WTC11 (cell line): ENCODE data around the gene LATS1. TPM values are rescaled to one million over a fixed set of nuclear protein-coding genes. Genes with fewer than 3 reads are reported as not detected.
"Not testable (repeated sequence)": the region's sequence is repeated elsewhere in the genome, so short reads cannot be mapped to it uniquely, and the experiment has no call there.

Experiments
- ATAC-seq: fragments of 200-7000 bp; cut with Tn5 transposase; 2 replicates; pipeline ENCODE4 v1.10.0; 2021; ENCODE audit warnings: mild to moderate bottlenecking, moderate library complexity
- CTCF ChIA-PET: fragments of 300-600 bp; sonication (Branson Sonifier 250); formaldehyde crosslinking; loops from one replicate; lab custom pipeline; 2021; ENCODE audit warnings: antibody characterized with exemption; lab: Charles Lee
- POLR2A ChIA-PET: fragments of 350-600 bp; sonication (Branson Sonifier 250); formaldehyde crosslinking; loops from one replicate; lab custom pipeline; 2021; ENCODE audit warnings: antibody characterized with exemption; lab: Charles Lee
- DNase-seq: peaks from one replicate; pipeline ENCODE4 v3.0.0; 2021; ENCODE audit warnings: low spot score
- H3K27ac Mint-ChIP-seq: 2 replicates; pipeline ENCODE4 v1.8.0; 2021; ENCODE audit warnings: mixed read lengths
- H3K27me3 Mint-ChIP-seq: 2 replicates; pipeline ENCODE4 v1.8.0; 2021; ENCODE audit warnings: low read depth, mild to moderate bottlenecking, moderate library complexity, mixed read lengths
- H3K36me3 Mint-ChIP-seq: 2 replicates; pipeline ENCODE4 v1.8.0; 2021; ENCODE audit warnings: mixed read lengths
- H3K4me1 Mint-ChIP-seq: 2 replicates; pipeline ENCODE4 v1.8.0; 2022; ENCODE audit warnings: mixed read lengths
- H3K4me3 Mint-ChIP-seq: 2 replicates; pipeline ENCODE4 v1.8.0; 2021; ENCODE audit warnings: mild to moderate bottlenecking, moderate library complexity, mixed read lengths
- H3K9me3 Mint-ChIP-seq: 2 replicates; pipeline ENCODE4 v1.8.0; 2021; ENCODE audit warnings: mixed read lengths
- ATF3 ChIP-seq: sonication (generic); formaldehyde crosslinking; conservative IDR thresholded peaks from 2 replicates; pipeline ENCODE4 v1.8.1; 2022; ENCODE audit warnings: mild to moderate bottlenecking, missing genetic modification reagents
- CREM ChIP-seq: sonication (generic); formaldehyde crosslinking; IDR thresholded peaks from 2 replicates; pipeline ENCODE4 v1.8.1; 2022; ENCODE audit warnings: mild to moderate bottlenecking, missing genetic modification reagents, moderate library complexity
- E2F1 ChIP-seq: sonication (generic); formaldehyde crosslinking; IDR thresholded peaks from 2 replicates; pipeline ENCODE4 v1.8.0; 2022; ENCODE audit warnings: mild to moderate bottlenecking, missing genetic modification reagents
- FOXP1 ChIP-seq: sonication (generic); formaldehyde crosslinking; IDR thresholded peaks from 2 replicates; pipeline ENCODE4 v1.8.0; 2022; ENCODE audit warnings: missing genetic modification reagents, mild to moderate bottlenecking, moderate library complexity, borderline replicate concordance
- MAX ChIP-seq: sonication (generic); formaldehyde crosslinking; IDR thresholded peaks from 2 replicates; pipeline ENCODE4 v1.8.0; 2022; ENCODE audit warnings: mild to moderate bottlenecking, missing genetic modification reagents
- MXD4 ChIP-seq: fragments of 250-450 bp; sonication (Bioruptor Pico); IDR thresholded peaks from 2 replicates; pipeline ENCODE4 v1.8.0; 2021; ENCODE audit warnings: mild to moderate bottlenecking, moderate library complexity, borderline replicate concordance
- NR2C2 ChIP-seq: sonication (generic); formaldehyde crosslinking; IDR thresholded peaks from 2 replicates; pipeline ENCODE4 v1.8.0; 2022; ENCODE audit warnings: mild to moderate bottlenecking, missing genetic modification reagents
- SMAD4 ChIP-seq: sonication (generic); formaldehyde crosslinking; IDR thresholded peaks from 2 replicates; pipeline ENCODE4 v1.8.0; 2022; ENCODE audit warnings: mild to moderate bottlenecking, missing genetic modification reagents
- TCF7 ChIP-seq: sonication (generic); formaldehyde crosslinking; IDR thresholded peaks from 2 replicates; pipeline ENCODE4 v1.8.0; 2022; ENCODE audit warnings: mild to moderate bottlenecking, low read depth, missing genetic modification reagents, moderate library complexity
- TEAD1 ChIP-seq: sonication (generic); formaldehyde crosslinking; IDR thresholded peaks from 2 replicates; pipeline ENCODE4 v1.8.0; 2022; ENCODE audit warnings: mild to moderate bottlenecking, missing genetic modification reagents
- TP53 ChIP-seq: sonication (generic); formaldehyde crosslinking; IDR thresholded peaks from 2 replicates; pipeline ENCODE4 v1.8.1; 2023; ENCODE audit warnings: mild to moderate bottlenecking, missing genetic modification reagents
- ZBTB21 ChIP-seq: sonication (generic); formaldehyde crosslinking; IDR thresholded peaks from 2 replicates; pipeline ENCODE4 v1.8.1; 2023; ENCODE audit warnings: mild to moderate bottlenecking, missing genetic modification reagents, borderline replicate concordance
- ZBTB43 ChIP-seq: sonication (generic); formaldehyde crosslinking; IDR thresholded peaks from 2 replicates; pipeline ENCODE4 v1.8.1; 2023; ENCODE audit warnings: mild to moderate bottlenecking, missing genetic modification reagents
- ZNF121 ChIP-seq: sonication (generic); formaldehyde crosslinking; IDR thresholded peaks from 2 replicates; pipeline ENCODE4 v1.8.0; 2023; ENCODE audit warnings: missing genetic modification reagents
- ZNF219 ChIP-seq: sonication (generic); formaldehyde crosslinking; IDR thresholded peaks from 2 replicates; pipeline ENCODE4 v1.8.0; 2023; ENCODE audit warnings: missing genetic modification reagents, mild to moderate bottlenecking, borderline replicate concordance
- total RNA-seq: library from RNA; stranded (reverse); gene quantifications from 3 replicates; pipeline ENCODE4 v1.2.3, GENCODE V29; 2021
- TF ChIP-seq, protein P1 (sequence below): sonication (generic); formaldehyde crosslinking; IDR thresholded peaks from 2 replicates; pipeline ENCODE4 v1.8.1; 2023; ENCODE audit warnings: mild to moderate bottlenecking, missing genetic modification reagents, borderline replicate concordance
- TF ChIP-seq, protein P2 (sequence below): sonication (generic); formaldehyde crosslinking; IDR thresholded peaks from 2 replicates; pipeline ENCODE4 v1.8.1; 2022; ENCODE audit warnings: missing genetic modification reagents, borderline replicate concordance
- TF ChIP-seq, protein P3 (sequence below): fragments of 250-450 bp; sonication (Bioruptor Pico); IDR thresholded peaks from 2 replicates; pipeline ENCODE4 v1.9.0; 2021; ENCODE audit warnings: mild to moderate bottlenecking

LATS1 gene
- total RNA-seq, 1 experiment from 2014 or later, result 24.2 TPM

DNA sequence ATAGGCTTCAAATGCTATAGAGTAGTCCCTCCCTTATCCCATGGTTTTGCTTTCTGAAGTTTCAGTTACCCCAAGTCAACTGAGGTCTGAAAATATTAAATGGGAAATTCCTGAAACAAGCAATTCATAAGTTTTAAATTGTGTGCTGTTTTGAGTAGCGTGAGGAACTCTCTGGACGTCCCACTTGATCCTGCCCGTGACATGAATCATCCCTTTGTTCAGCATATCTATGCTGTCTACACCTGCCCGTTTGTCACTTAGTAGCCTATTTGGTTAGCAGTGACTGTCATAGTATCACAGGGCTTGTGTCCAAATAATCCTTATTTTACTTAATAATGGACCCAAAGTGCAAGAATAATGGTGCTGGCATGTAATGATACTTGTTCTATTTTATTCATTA, 36.6 kb upstream of the LATS1 start (continued):
- TF ChIP-seq ZBTB21 (CRISPR knock-in tag), result no peak
- no peak for TF ChIP-seq ATF3 (CRISPR knock-in tag)
- no peak for TF ChIP-seq MAX (CRISPR knock-in tag)
- TF ChIP-seq FOXP1 (CRISPR knock-in tag), result no peak
- TF ChIP-seq TP53 (CRISPR knock-in tag), result no peak
- TF ChIP-seq CREM (CRISPR knock-in tag), result no peak
- TF ChIP-seq TEAD1 (CRISPR knock-in tag), result no peak

GRCh38 chr6:149753374-149753637, 35.4 kb upstream of the LATS1 start:
- H3K4me3 Mint-ChIP-seq, H3K27ac Mint-ChIP-seq, H3K36me3 Mint-ChIP-seq, CTCF ChIA-PET, DNase-seq, POLR2A ChIA-PET, H3K4me1 Mint-ChIP-seq, ATAC-seq, H3K27me3 Mint-ChIP-seq, H3K9me3 Mint-ChIP-seq: not testable (repeated sequence)

DNA sequence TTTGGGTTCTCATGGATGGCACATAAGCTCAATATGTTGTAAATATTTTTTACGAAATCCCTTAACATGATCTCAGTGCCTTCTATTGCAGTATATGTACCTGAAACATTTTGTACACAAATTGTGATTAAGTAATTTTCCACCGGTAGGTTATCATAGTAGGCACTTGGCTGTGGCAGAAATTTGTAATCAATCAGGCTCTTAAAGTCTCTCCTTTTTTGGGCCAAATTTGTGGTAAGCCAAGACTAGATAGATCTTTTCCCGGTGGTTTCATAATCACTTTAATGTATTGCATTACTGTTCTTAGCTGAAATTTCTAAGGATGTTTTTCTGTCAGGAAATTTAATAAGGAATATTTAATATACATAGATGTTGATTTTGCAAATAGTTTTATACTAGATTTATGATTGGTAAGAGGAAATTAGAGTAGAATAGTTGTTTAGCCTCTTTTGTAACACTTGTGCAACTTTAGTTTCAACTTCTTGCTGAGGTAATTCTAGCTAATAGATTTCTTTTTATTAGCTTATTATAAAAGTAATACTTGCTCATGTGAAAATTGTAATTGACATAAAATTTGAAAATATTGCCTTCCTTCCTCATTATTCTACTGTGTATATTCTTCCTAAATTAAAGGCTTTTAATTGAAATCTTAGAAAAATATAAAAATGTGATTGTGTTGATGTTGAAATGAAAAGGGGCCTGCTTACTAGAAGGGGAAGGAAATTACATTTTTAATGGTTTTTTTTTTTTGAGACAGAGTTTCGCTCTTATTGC, 34.9 kb upstream of the LATS1 start:
- H3K4me3 Mint-ChIP-seq, result no peak overlapping the region
- DNase-seq, result no peak
- H3K9me3 Mint-ChIP-seq, result no peaks in the 10 kb centered on the region
- H3K36me3 Mint-ChIP-seq, result no peaks in the 10 kb centered on the region
- no peaks in the 10 kb centered on the region for H3K27me3 Mint-ChIP-seq
- no peak for ATAC-seq
- H3K27ac Mint-ChIP-seq, result no peak overlapping the region
- CTCF ChIA-PET, result interaction anchor here (0.7 kb wide), 1 partner anchor 29 kb away, joined by 4 read pairs; no protein-coding TSS in a partner anchor
- H3K4me1 Mint-ChIP-seq, result peaks cover 9% of the 10 kb centered on the region
- POLR2A ChIA-PET, result interaction anchor here (0.7 kb wide), 1 partner anchor 822 kb away, joined by 5 read pairs; no protein-coding TSS in a partner anchor
- TF ChIP-seq NR2C2 (CRISPR knock-in tag) (no peak), MXD4 (no peak), CREM (CRISPR knock-in tag) (no peak), ATF3 (CRISPR knock-in tag) (no peak), ZBTB43 (CRISPR knock-in tag) (no peak), ZNF121 (CRISPR knock-in tag) (no peak), E2F1 (CRISPR knock-in tag) (no peak), TCF7 (no peak), SMAD4 (no peak), ZNF219 (no peak), ZBTB21 (CRISPR knock-in tag) (no peak)
- TF ChIP-seq, protein P1, sequence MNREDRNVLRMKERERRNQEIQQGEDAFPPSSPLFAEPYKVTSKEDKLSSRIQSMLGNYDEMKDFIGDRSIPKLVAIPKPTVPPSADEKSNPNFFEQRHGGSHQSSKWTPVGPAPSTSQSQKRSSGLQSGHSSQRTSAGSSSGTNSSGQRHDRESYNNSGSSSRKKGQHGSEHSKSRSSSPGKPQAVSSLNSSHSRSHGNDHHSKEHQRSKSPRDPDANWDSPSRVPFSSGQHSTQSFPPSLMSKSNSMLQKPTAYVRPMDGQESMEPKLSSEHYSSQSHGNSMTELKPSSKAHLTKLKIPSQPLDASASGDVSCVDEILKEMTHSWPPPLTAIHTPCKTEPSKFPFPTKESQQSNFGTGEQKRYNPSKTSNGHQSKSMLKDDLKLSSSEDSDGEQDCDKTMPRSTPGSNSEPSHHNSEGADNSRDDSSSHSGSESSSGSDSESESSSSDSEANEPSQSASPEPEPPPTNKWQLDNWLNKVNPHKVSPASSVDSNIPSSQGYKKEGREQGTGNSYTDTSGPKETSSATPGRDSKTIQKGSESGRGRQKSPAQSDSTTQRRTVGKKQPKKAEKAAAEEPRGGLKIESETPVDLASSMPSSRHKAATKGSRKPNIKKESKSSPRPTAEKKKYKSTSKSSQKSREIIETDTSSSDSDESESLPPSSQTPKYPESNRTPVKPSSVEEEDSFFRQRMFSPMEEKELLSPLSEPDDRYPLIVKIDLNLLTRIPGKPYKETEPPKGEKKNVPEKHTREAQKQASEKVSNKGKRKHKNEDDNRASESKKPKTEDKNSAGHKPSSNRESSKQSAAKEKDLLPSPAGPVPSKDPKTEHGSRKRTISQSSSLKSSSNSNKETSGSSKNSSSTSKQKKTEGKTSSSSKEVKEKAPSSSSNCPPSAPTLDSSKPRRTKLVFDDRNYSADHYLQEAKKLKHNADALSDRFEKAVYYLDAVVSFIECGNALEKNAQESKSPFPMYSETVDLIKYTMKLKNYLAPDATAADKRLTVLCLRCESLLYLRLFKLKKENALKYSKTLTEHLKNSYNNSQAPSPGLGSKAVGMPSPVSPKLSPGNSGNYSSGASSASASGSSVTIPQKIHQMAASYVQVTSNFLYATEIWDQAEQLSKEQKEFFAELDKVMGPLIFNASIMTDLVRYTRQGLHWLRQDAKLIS (CRISPR knock-in tag), result no peak
- TF ChIP-seq, protein P2, sequence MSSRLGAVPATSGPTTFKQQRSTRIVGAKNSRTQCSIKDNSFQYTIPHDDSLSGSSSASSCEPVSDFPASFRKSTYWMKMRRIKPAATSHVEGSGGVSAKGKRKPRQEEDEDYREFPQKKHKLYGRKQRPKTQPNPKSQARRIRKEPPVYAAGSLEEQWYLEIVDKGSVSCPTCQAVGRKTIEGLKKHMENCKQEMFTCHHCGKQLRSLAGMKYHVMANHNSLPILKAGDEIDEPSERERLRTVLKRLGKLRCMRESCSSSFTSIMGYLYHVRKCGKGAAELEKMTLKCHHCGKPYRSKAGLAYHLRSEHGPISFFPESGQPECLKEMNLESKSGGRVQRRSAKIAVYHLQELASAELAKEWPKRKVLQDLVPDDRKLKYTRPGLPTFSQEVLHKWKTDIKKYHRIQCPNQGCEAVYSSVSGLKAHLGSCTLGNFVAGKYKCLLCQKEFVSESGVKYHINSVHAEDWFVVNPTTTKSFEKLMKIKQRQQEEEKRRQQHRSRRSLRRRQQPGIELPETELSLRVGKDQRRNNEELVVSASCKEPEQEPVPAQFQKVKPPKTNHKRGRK (CRISPR knock-in tag), result no peak
- TF ChIP-seq, protein P3, sequence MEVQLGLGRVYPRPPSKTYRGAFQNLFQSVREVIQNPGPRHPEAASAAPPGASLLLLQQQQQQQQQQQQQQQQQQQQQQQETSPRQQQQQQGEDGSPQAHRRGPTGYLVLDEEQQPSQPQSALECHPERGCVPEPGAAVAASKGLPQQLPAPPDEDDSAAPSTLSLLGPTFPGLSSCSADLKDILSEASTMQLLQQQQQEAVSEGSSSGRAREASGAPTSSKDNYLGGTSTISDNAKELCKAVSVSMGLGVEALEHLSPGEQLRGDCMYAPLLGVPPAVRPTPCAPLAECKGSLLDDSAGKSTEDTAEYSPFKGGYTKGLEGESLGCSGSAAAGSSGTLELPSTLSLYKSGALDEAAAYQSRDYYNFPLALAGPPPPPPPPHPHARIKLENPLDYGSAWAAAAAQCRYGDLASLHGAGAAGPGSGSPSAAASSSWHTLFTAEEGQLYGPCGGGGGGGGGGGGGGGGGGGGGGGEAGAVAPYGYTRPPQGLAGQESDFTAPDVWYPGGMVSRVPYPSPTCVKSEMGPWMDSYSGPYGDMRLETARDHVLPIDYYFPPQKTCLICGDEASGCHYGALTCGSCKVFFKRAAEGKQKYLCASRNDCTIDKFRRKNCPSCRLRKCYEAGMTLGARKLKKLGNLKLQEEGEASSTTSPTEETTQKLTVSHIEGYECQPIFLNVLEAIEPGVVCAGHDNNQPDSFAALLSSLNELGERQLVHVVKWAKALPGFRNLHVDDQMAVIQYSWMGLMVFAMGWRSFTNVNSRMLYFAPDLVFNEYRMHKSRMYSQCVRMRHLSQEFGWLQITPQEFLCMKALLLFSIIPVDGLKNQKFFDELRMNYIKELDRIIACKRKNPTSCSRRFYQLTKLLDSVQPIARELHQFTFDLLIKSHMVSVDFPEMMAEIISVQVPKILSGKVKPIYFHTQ (CRISPR knock-in tag), result no peak
